ENCODE data around the gene SGPL1. TPM values are rescaled to one million over a fixed set of nuclear protein-coding genes. Genes with fewer than 3 reads are reported as not detected.

The SGPL1 gene
- total RNA-seq, 1 donor from 2014 or later, result 51.5 TPM

DNA sequence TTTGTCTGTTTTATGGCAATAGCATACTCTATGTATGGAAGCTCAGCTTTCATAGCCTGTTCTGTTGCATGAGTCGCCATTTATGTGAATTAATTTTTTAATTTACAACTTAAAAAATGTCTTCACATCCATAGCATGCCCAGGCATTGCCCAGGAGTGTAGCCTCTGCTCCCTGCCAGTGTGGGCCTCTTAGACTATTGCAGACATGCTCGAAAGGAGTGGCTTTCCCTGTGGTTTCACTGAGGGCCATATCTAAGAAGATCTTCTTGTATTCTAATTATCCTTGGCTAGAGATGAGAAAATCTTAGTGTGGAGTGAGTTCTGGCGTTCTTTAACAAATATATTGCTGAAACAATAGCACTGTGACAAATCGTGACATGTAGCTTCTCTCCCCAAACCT is 37.3 kb downstream of the SGPL1 start:
- Histone ChIP-seq H3K4me3 (no peak overlapping the region), H3K9me3 (ENCODE audit: low read depth) (no peaks in the 10 kb centered on the region), H3K27me3 (no peaks in the 10 kb centered on the region), H3K27ac (no peak overlapping the region), H3F3A (ENCODE audit: low read depth) (no peaks in the 10 kb centered on the region), H3K4me2 (no peak overlapping the region), H3K36me3 (peaks cover 10% of the 10 kb centered on the region), H4K20me1 (ENCODE audit: low read depth) (peaks cover 5% of the 10 kb centered on the region), H3K79me2 (ENCODE audit: low read depth) (no peaks in the 10 kb centered on the region), H3K9ac (no peak overlapping the region), H2AFZ (replicated peaks) (no peak overlapping the region), H3K4me1 (no peaks in the 10 kb centered on the region)
- no peak for DNase-seq (ENCODE audit: low spot score)
- H3K4me3 Mint-ChIP-seq, result no peak overlapping the region
- H3K36me3 Mint-ChIP-seq, result peaks cover 13% of the 10 kb centered on the region
- H3K27me3 Mint-ChIP-seq (ENCODE audit: insufficient read depth, low read depth), result no peaks in the 10 kb centered on the region
- no peaks in the 10 kb centered on the region for H3K4me1 Mint-ChIP-seq
- H3K27ac Mint-ChIP-seq, result no peak overlapping the region
- H3K9me3 Mint-ChIP-seq, result no peaks in the 10 kb centered on the region
- TF ChIP-seq, protein P1, sequence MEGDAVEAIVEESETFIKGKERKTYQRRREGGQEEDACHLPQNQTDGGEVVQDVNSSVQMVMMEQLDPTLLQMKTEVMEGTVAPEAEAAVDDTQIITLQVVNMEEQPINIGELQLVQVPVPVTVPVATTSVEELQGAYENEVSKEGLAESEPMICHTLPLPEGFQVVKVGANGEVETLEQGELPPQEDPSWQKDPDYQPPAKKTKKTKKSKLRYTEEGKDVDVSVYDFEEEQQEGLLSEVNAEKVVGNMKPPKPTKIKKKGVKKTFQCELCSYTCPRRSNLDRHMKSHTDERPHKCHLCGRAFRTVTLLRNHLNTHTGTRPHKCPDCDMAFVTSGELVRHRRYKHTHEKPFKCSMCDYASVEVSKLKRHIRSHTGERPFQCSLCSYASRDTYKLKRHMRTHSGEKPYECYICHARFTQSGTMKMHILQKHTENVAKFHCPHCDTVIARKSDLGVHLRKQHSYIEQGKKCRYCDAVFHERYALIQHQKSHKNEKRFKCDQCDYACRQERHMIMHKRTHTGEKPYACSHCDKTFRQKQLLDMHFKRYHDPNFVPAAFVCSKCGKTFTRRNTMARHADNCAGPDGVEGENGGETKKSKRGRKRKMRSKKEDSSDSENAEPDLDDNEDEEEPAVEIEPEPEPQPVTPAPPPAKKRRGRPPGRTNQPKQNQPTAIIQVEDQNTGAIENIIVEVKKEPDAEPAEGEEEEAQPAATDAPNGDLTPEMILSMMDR (IDR thresholded peaks at IDR 0.05), result no peak
- no peak for TF ChIP-seq EZH2 (IDR thresholded peaks at IDR 0.05)
- TF ChIP-seq EZH2phosphoT487 (IDR thresholded peaks at IDR 0.05), result no peak

DNA sequence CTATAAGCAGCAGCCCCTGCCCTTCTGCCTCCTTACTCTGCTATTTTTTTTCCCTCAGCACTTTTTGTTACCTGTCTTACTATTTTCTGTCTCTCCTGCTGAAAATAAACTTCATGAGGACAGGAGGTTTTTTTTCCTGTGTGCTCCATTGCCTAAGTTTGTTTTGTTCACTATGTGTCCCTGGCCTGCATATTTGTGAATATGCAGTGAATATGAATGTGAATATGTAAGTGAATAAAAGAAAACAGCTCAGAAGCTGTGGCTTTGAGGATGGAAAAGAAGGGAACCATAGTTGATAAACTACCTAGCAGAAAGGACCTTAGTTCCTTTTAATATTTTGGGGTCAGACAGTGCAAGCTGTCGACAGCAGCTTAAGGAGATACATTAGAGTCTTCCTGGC is 37.7 kb downstream of the SGPL1 start:
- no peaks in the 10 kb centered on the region for H3K4me1 Mint-ChIP-seq
- Histone ChIP-seq H3K9ac (no peak overlapping the region), H3K4me2 (no peak overlapping the region), H3K79me2 (ENCODE audit: low read depth) (no peaks in the 10 kb centered on the region), H3K27ac (no peak overlapping the region), H2AFZ (replicated peaks) (no peak overlapping the region), H3K4me3 (no peak overlapping the region), H3K4me1 (no peaks in the 10 kb centered on the region), H4K20me1 (ENCODE audit: low read depth) (peaks cover 5% of the 10 kb centered on the region), H3K27me3 (no peaks in the 10 kb centered on the region), H3K9me3 (ENCODE audit: low read depth) (no peaks in the 10 kb centered on the region), H3F3A (ENCODE audit: low read depth) (no peaks in the 10 kb centered on the region), H3K36me3 (peaks cover 10% of the 10 kb centered on the region)
- H3K27me3 Mint-ChIP-seq (ENCODE audit: insufficient read depth, low read depth), result no peaks in the 10 kb centered on the region
- no peaks in the 10 kb centered on the region for H3K9me3 Mint-ChIP-seq
- TF ChIP-seq, protein P1 (IDR thresholded peaks at IDR 0.05), result no peak
- TF ChIP-seq EZH2 (IDR thresholded peaks at IDR 0.05) (no peak), EZH2phosphoT487 (IDR thresholded peaks at IDR 0.05) (no peak)
- H3K36me3 Mint-ChIP-seq, result peaks cover 14% of the 10 kb centered on the region
- no peak for DNase-seq (ENCODE audit: low spot score)
- H3K27ac Mint-ChIP-seq, result no peak overlapping the region
- no peak overlapping the region for H3K4me3 Mint-ChIP-seq

DNA sequence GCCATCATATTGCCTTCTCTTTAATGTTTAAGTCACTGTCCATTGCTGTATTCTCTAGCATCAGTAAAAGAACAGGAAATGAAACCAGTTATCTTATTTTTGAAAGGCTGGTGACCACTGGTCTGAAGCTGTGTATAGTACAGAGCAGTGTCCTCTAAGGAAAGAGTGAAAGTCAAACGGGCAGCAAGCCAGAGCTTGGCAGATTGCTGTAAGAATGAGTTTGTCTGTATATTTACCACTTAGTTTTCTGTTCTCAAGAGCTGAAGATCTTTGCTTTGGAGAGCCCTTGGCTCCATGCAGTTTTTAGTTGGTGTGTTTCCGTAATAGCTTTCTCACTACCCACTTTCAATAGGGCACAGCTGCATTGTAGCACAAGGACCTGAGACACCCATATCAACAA is 40.7 kb downstream of the SGPL1 start:
- no peaks in the 10 kb centered on the region for H3K9me3 Mint-ChIP-seq
- no peak overlapping the region for H3K9ac ChIP-seq
- H3K36me3 Mint-ChIP-seq, result peaks cover 27% of the 10 kb centered on the region
- no peak overlapping the region for H3K4me3 ChIP-seq
- H3K4me1 ChIP-seq, result no peaks in the 10 kb centered on the region
- no peaks in the 10 kb centered on the region for H3K27me3 ChIP-seq
- TF ChIP-seq, protein P1 (IDR thresholded peaks at IDR 0.05), result no peak
- TF ChIP-seq EZH2 (IDR thresholded peaks at IDR 0.05) (no peak), EZH2phosphoT487 (IDR thresholded peaks at IDR 0.05) (no peak)
- peaks cover 14% of the 10 kb centered on the region for H3K36me3 ChIP-seq
- H3F3A ChIP-seq (ENCODE audit: low read depth), result no peaks in the 10 kb centered on the region
- no peaks in the 10 kb centered on the region for H3K4me1 Mint-ChIP-seq
- H3K4me3 Mint-ChIP-seq, result no peak overlapping the region
- no peak overlapping the region for H3K4me2 ChIP-seq
- H3K27me3 Mint-ChIP-seq (ENCODE audit: insufficient read depth, low read depth), result no peaks in the 10 kb centered on the region
- no peaks in the 10 kb centered on the region for H3K9me3 ChIP-seq (ENCODE audit: low read depth)
- no peaks in the 10 kb centered on the region for H4K20me1 ChIP-seq (ENCODE audit: low read depth)
- no peak overlapping the region for H3K27ac Mint-ChIP-seq
- DNase-seq (ENCODE audit: low spot score), result no peak
- H3K79me2 ChIP-seq (ENCODE audit: low read depth), result no peaks in the 10 kb centered on the region
- no peak overlapping the region for H2AFZ ChIP-seq (replicated peaks)
- no peak overlapping the region for H3K27ac ChIP-seq

All from neural progenitor cell (in vitro differentiated cells).